SK-N-SH (cell line): Measurements from ENCODE around the gene C9orf85. TPM values are rescaled to one million over a fixed set of nuclear protein-coding genes. Genes with fewer than 3 reads are reported as not detected.
A peak's percentile ranks its signal among the peaks of the same experiment; 100 is the strongest.

Experiments used
- CTCF ChIA-PET: fragments of 300-600, 350-600 bp; formaldehyde crosslinking; extraction: SDS; loops from one replicate; lab custom pipeline; 2021; lab: Yijun Ruan, JAX
- POLR2A ChIA-PET: fragments of 350-600 bp; sonication (Branson Sonifier 250); formaldehyde crosslinking; extraction: SDS; loops from one replicate; lab custom pipeline; 2020; ENCODE audit warnings: antibody characterized with exemption, inconsistent platforms; lab: Yijun Ruan, JAX
- DNase-seq: peaks from one replicate; pipeline ENCODE4 v3.0.0; 2012
- H2AFZ ChIP-seq: fragments of 200-600 bp; sonication (generic); 2 replicates; pipeline ENCODE4 v1.8.1; 2016; ENCODE audit warnings: antibody characterized with exemption, mild to moderate bottlenecking, low read depth
- H3F3A ChIP-seq: fragments of 200-600 bp; sonication (generic); replicated peaks from 2 replicates; pipeline ENCODE3; 2016; ENCODE audit warnings: antibody characterized with exemption, mild to moderate bottlenecking; ENCODE audit not compliant: insufficient read depth
- H3K27ac ChIP-seq, 2 experiments: fragments of 200-500 bp in 1 of 2; fragments of 200-600 bp in 1 of 2; sonication (Bioruptor generic) in 1 of 2; sonication (generic), shearing (Covaris generic) in 1 of 2; 2 replicates each; pipeline versions ENCODE4 v1.5.1 to v1.6.1; 2014 to 2016; ENCODE audit warnings: low read depth in 2 of 2, inconsistent platforms in 1 of 2, low read length in 1 of 2, mild to moderate bottlenecking in 1 of 2, mixed read lengths in 1 of 2
- H3K27me3 ChIP-seq: fragments of 200-600 bp; sonication (generic), shearing (Covaris generic); 2 replicates; pipeline ENCODE4 v1.6.1; 2016; ENCODE audit warnings: mixed run types; ENCODE audit not compliant: insufficient read depth
- H3K36me3 ChIP-seq, 2 experiments: fragments of 200-500 bp in 1 of 2; fragments of 200-600 bp in 1 of 2; sonication (Bioruptor generic) in 1 of 2; sonication (generic) in 1 of 2; replicated peaks in 1 of 2; 2 replicates each; pipeline versions ENCODE3 to v1.5.1; 2014 to 2016; ENCODE audit warnings: low read length in 1 of 2, mild to moderate bottlenecking in 1 of 2; ENCODE audit not compliant: insufficient read depth in 2 of 2, control insufficient read depth in 1 of 2
- H3K4me1 ChIP-seq, 2 experiments: fragments of 200-500 bp in 1 of 2; fragments of 200-600 bp in 1 of 2; sonication (Bioruptor generic) in 1 of 2; sonication (generic), shearing (Covaris generic) in 1 of 2; 2 replicates each; pipeline versions ENCODE4 v1.5.1 to v1.6.1; 2014 to 2016; ENCODE audit warnings: low read depth in 1 of 2, low read length in 1 of 2, mixed run types in 1 of 2; ENCODE audit not compliant: insufficient read depth in 2 of 2, control insufficient read depth in 1 of 2
- H3K4me2 ChIP-seq: fragments of 200-600 bp; sonication (generic), shearing (Covaris generic); 2 replicates; pipeline ENCODE4 v1.6.1; 2017; ENCODE audit warnings: mixed run types
- H3K4me3 ChIP-seq, 2 experiments: fragments of 200-500 bp in 1 of 2; fragments of 200-600 bp in 1 of 2; sonication (Bioruptor generic) in 1 of 2; sonication (generic), shearing (Covaris generic) in 1 of 2; 2 replicates each; pipeline versions ENCODE4 v1.5.1 to v1.8.1; 2014 to 2016; ENCODE audit warnings: low read depth in 2 of 2, inconsistent platforms in 1 of 2, low read length in 1 of 2, mild to moderate bottlenecking in 1 of 2, mixed read lengths in 1 of 2, moderate library complexity in 1 of 2
- H3K79me2 ChIP-seq: fragments of 200-600 bp; sonication (generic); 2 replicates; pipeline ENCODE4 v1.8.1; 2017; ENCODE audit warnings: mild to moderate bottlenecking; ENCODE audit not compliant: insufficient read depth
- H3K9ac ChIP-seq: fragments of 200-600 bp; sonication (generic); 2 replicates; pipeline ENCODE4 v1.6.1; 2017; ENCODE audit warnings: mixed run types
- H3K9me2 ChIP-seq: fragments of 200-600 bp; sonication (generic); 2 replicates; pipeline ENCODE4 v1.6.1; 2017; ENCODE audit warnings: mixed run types
- H3K9me3 ChIP-seq: fragments of 200-600 bp; sonication (generic); 2 replicates; pipeline ENCODE4 v1.6.1; 2017; ENCODE audit warnings: mixed run types, mild to moderate bottlenecking, moderate library complexity
- H4K20me1 ChIP-seq: fragments of 200-600 bp; sonication (generic); 2 replicates; pipeline ENCODE4 v1.6.1; 2017; ENCODE audit warnings: mild to moderate bottlenecking, mixed run types; ENCODE audit not compliant: insufficient read depth
- ELF1 ChIP-seq: IDR thresholded peaks from 2 replicates; pipeline ENCODE4 v1.4.0; 2012
- EP300 ChIP-seq, 2 experiments: IDR thresholded peaks; 2 replicates each; pipeline versions ENCODE4 v1.4.0 to v1.6.1; 2012; ENCODE audit warnings: borderline replicate concordance in 1 of 2, low read depth in 1 of 2, low read length in 1 of 2
- FOXJ3 ChIP-seq: sonication (generic); formaldehyde crosslinking; IDR thresholded peaks from 2 replicates; pipeline ENCODE4 v1.5.1; 2020; ENCODE audit warnings: mild to moderate bottlenecking, missing genetic modification reagents
- FOXM1 ChIP-seq: IDR thresholded peaks from 2 replicates; pipeline ENCODE4 v1.4.0; 2012; ENCODE audit warnings: low read depth, mild to moderate bottlenecking
- GABPA ChIP-seq: IDR thresholded peaks from 2 replicates; pipeline ENCODE4 v1.4.0; 2012; ENCODE audit warnings: low read depth, mild to moderate bottlenecking
- GATA2 ChIP-seq: sonication (generic); formaldehyde crosslinking; IDR thresholded peaks from 2 replicates; pipeline ENCODE4 v1.5.0; 2020; ENCODE audit warnings: mild to moderate bottlenecking, missing genetic modification reagents
- JUND ChIP-seq: IDR thresholded peaks from 2 replicates; pipeline ENCODE4 v1.4.0; 2012
- MAX ChIP-seq: IDR thresholded peaks from 2 replicates; pipeline ENCODE4 v1.4.0; 2012; ENCODE audit warnings: low read depth
- MEF2A ChIP-seq: IDR thresholded peaks from 2 replicates; pipeline ENCODE4 v1.4.0; 2012; ENCODE audit warnings: low read depth, borderline replicate concordance
- NFIC ChIP-seq: IDR thresholded peaks from 2 replicates; pipeline ENCODE4 v1.4.0; 2012; ENCODE audit warnings: borderline replicate concordance
- PBX3 ChIP-seq: IDR thresholded peaks from 2 replicates; pipeline ENCODE4; 2012
- RCOR1 ChIP-seq: fragments of 150-350 bp; IDR thresholded peaks from 2 replicates; pipeline ENCODE4 v1.6.1; 2017; ENCODE audit warnings: antibody characterized with exemption, low read length
- REST ChIP-seq: IDR thresholded peaks from 2 replicates; pipeline ENCODE4 v1.6.1; 2012; ENCODE audit warnings: mild to moderate bottlenecking, low read depth, low read length, moderate library complexity
- RXRA ChIP-seq: IDR thresholded peaks from 2 replicates; pipeline ENCODE4 v1.4.0; 2012; ENCODE audit warnings: low read depth, mild to moderate bottlenecking, borderline replicate concordance
- SMC3 ChIP-seq: IDR thresholded peaks from 2 replicates; pipeline ENCODE4 v1.6.1; 2012; ENCODE audit warnings: low read depth, low read length, improper control_type of control experiment
- TCF12 ChIP-seq: IDR thresholded peaks from 2 replicates; pipeline ENCODE4 v1.4.0; 2012
- TEAD4 ChIP-seq: IDR thresholded peaks from 2 replicates; pipeline ENCODE4 v1.4.0; 2012; ENCODE audit warnings: mild to moderate bottlenecking, borderline replicate concordance; ENCODE audit not compliant: insufficient read depth
- USF1 ChIP-seq: IDR thresholded peaks from 2 replicates; pipeline ENCODE4 v1.4.0; 2012; ENCODE audit warnings: low read depth, borderline replicate concordance
- USF2 ChIP-seq: fragments of 150-350 bp; IDR thresholded peaks from 2 replicates; pipeline ENCODE4 v1.6.1; 2017; ENCODE audit warnings: antibody characterized with exemption, low read length, low read depth, borderline replicate concordance
- YY1 ChIP-seq: IDR thresholded peaks from 2 replicates; pipeline ENCODE4 v1.4.0; 2012; ENCODE audit warnings: low read depth, mild to moderate bottlenecking
- ZBTB33 ChIP-seq: IDR thresholded peaks from 2 replicates; pipeline ENCODE4 v1.4.0; 2012; ENCODE audit warnings: low read depth, borderline replicate concordance
- WGBS: methylation state at CpG from one replicate; pipeline ENCODE4 v1.1.6; 2017; ENCODE audit warnings: low lambda C conversion rate; 5-methylcytosine and 5-hydroxymethylcytosine counted together
- polyA plus RNA-seq, 3 experiments: library from polyadenylated mRNA; depleted of rRNA; stranded (reverse); fragments of >200 nt; gene quantifications; 2 replicates each; pipeline ENCODE4 v1.2.3, GENCODE V29; 2012

The C9orf85 gene
- 11.1 and 14.4 TPM in 2 replicates for polyA plus RNA-seq (2012; rRNA removed)
- polyA plus RNA-seq (2012; cell fraction: cytosol; rRNA removed) = 18.0 and 25.2 TPM in 2 replicates
- 4.9 and 8.3 TPM in 2 replicates for polyA plus RNA-seq (2012; cell fraction: nucleus; rRNA removed)

- H3K27ac ChIP-seq = peak within 1 kb of the TSS; percentile 86 to 94
- no peaks in the 10 kb centered on the region for H3K9me3 ChIP-seq
- CTCF ChIA-PET = interaction anchor here (0.7 kb wide), 2 partner anchors 21 to 114 kb away, joined by 3 to 5 read pairs; no protein-coding TSS in a partner anchor
- peaks cover 50% of the 10 kb centered on the region for H4K20me1 ChIP-seq
- H3K4me1 ChIP-seq = peaks cover 0 to 7% of the 10 kb centered on the region in 2 experiments; a peak in 2 of 4 replicates
- H3K36me3 ChIP-seq = no peaks in the 10 kb centered on the region
- H3K4me3 ChIP-seq = peak within 1 kb of the TSS; percentile 78 to 91
- POLR2A ChIA-PET = interaction anchor here (0.5 to 1.2 kb wide), 5 partner anchors 9 to 1493 kb away, joined by 3 to 5 read pairs (median 3); no protein-coding TSS in a partner anchor
- H3K4me2 ChIP-seq = peak within 1 kb of the TSS; percentile 83
- H3K9me2 ChIP-seq = no peaks in the 10 kb centered on the region
- H3K79me2 ChIP-seq = peaks cover 82% of the 10 kb centered on the region
- peak; percentile 95 for DNase-seq
- H3F3A ChIP-seq = peaks cover 13% of the 10 kb centered on the region
- peak within 1 kb of the TSS; percentile 77 for H2AFZ ChIP-seq
- under 1% methylated on average over 27 of the region's 45 CpGs for WGBS
- H3K27me3 ChIP-seq = no peaks in the 10 kb centered on the region
- H3K9ac ChIP-seq = peak within 1 kb of the TSS; percentile 88
- TF ChIP-seq JUND = no peak
- TF ChIP-seq ELF1 = peak; percentile 72
- TF ChIP-seq USF1 = peak; percentile 95
- TF ChIP-seq FOXJ3 = no peak
- no peak; the same call in 1 of the 2 replicates for TF ChIP-seq RXRA
- TF ChIP-seq GABPA = peak; percentile 87
- peak; percentile 78 for TF ChIP-seq REST
- TF ChIP-seq ZBTB33 = no peak
- peak; percentile 69 for TF ChIP-seq NFIC
- TF ChIP-seq PBX3 = peak; percentile 95
- TF ChIP-seq EP300 (IDR thresholded peaks at IDR 0.05; ENCODE audit: borderline replicate concordance in 1 of 2, low read depth in 1 of 2, low read length in 1 of 2) = no peak
- TF ChIP-seq MEF2A = no peak
- 0 out of 2 replicates have a peak, but pooled peaks have one; percentile 30 for TF ChIP-seq YY1
- TF ChIP-seq TCF12 = 0 out of 2 replicates have a peak, but pooled peaks have one; percentile 4
- TF ChIP-seq RCOR1 = peak; percentile 8; the same call in 1 of the 2 replicates
- TF ChIP-seq TEAD4 = no peak
- peak; percentile 94 for TF ChIP-seq MAX
- no peak for TF ChIP-seq SMC3
- TF ChIP-seq FOXM1 = no peak
- no peak for TF ChIP-seq GATA2 (CRISPR knock-in tag)
- TF ChIP-seq USF2 = peak; percentile 75
These were observed at the start of gene C9orf85, which contains the start of gene ABHD17B for GRCh38 chr9:71911061-71911907. TSS of gene C9orf85 (plus strand) at chr9:71911639. CDS start at chr9:71911735, 96 bp downstream. TSS of gene ABHD17B (minus strand) at chr9:71911193. CDS start at chr9:71875080, 36,113 bp downstream.
